GM21576 (cell line): Measurements from ENCODE around the gene UBTD1.

Experiments used
- ATAC-seq: cut with Tn5 transposase; IDR thresholded peaks from one replicate; pipeline ENCODE4 v1.9.1; 2021; ENCODE audit warnings: mild to moderate bottlenecking, moderate library complexity; ENCODE audit not compliant: unreplicated experiment

UBTD1 gene

GRCh38 chr10:97607095-97607636, 108.4 kb downstream of the UBTD1 start:
- ATAC-seq = no peak

- ATAC-seq = no peak
Observed at GRCh38 chr10:97608991-97609561, 110.4 kb downstream of the UBTD1 start.

- no peak for ATAC-seq
Observed at GRCh38 chr10:97611473-97611872, 112.7 kb downstream of the UBTD1 start.

- no peak for ATAC-seq
Observed at GRCh38 chr10:97612386-97612785, 113.7 kb downstream of the UBTD1 start.

- ATAC-seq = no peak
Observed at GRCh38 chr10:97618285-97618684, 119.6 kb downstream of the UBTD1 start.

GRCh38 chr10:97618733-97619132, 120.0 kb downstream of the UBTD1 start:
- no peak for ATAC-seq
